Measurements from ENCODE around the gene FYN.
A peak's percentile ranks its signal among the peaks of the same experiment; 100 is the strongest.
"Not testable (repeated sequence)": the region's sequence is repeated elsewhere in the genome, so short reads cannot be mapped to it uniquely, and the experiment has no call there.

The FYN gene

DNA sequence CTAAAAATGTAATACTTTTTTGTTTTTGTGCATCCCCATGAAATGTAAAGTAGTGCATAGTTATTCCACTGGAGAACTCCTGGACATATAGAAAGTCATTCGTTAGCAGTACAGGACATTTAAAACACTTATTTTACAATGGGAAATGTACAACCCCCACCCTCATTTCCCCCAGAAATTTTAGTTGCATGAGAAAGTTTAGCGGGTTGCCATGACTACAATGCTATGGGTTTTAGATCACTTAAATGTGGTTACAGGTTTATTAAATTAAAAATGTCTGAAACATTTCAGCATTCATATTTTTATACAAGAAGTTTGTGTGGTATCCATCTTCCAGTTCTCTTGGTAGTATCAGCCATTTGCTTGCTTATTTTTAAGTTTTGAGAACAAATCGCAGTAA is 212.7 kb downstream of the FYN start:
- no peak for DNase-seq (ENCODE audit: low read depth in 2 of 2)

DNA sequence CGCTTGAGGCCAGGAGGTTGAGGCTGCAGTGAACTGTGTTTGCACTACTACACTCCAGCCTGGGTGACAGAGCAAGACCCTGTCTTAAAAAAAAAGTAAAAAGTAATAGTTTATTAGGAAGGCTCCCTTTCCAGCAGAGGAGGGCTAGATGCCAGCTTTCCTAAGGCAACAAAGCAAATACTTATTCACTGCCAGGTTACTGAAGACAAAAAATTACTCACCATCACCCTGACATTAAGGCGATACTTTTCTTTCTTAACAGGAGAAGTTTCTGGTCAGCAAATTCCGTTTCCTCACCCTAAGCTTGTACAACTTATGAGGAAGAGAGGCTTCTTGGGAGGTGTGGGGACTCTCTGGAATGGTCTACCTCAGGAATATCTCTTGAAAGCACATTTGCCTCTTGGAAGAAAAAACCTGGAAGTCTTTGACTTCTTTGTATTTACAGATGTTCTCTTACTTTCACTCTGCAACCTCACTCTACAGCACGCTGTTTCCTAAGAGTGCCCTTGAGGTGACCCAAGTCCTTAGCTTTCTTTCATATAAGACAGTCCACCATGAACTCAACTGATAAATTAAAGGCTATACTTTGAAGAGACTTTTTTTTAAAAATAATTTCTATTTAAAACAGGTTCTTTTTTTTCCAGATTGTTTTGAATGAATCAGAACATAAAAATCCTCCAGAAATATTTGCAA is 214.6 kb downstream of the FYN start:
- DNase-seq (ENCODE audit: low read depth in 2 of 2): no peak

DNA sequence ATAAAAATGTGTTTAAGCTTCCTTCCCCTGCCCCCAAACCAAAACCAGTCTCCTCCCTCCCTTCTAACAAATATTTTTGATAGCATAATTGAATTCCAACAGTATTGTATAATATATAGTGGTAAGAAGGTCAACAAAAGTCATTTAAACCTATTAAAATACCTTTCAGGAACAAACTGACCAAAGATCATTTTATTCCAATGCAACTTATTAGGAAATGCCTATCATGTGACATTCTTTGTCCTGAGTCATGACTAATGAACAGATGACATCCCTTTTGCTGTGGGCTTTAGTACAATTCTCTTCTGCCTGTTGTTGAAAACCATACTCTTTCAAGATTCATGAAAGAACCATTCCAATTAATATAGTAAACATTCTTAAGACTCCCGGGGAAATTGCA is 216.1 kb downstream of the FYN start:
- DNase-seq (ENCODE audit: low read depth in 2 of 2): peak in 1 of 2 experiments; percentile 42

DNA sequence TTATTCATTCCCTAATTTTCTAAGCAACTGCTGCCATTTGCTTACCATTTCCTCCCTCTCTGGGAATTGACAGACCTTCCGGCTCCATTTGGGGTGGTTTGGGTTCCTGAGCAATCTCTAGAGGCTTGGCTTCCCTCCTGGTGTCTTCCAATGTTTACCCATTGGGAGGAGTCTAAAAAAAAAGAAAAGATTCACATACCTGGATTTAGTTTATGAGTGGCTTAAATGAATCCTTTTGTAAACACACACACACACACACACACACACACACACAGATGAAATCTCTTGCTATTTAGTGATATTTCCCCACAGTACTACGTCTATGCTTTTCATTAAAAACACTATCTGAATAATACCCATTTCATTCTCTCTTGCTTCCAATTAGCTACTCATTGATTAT is 219.3 kb downstream of the FYN start:
- no peak for DNase-seq (ENCODE audit: low read depth in 2 of 2)

DNA sequence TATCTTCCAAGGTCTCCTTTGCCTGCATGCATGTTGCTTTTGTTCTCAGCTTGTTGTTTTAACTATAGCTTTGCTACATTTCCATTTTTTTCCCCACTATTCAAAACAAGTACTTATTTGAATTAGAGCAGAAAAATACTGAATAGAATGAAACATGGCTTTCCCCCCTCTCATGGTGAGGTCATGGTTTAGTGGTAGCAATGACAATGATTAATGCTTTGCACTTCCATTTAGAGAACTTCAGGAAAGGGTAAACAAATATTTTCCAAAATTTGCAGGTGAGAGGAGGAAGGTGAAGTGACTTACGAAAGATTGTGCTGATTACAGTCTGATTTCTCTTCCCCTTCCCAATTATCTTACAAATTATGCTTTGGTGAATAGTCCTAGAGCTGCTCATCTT is 219.8 kb downstream of the FYN start:
- no peak for DNase-seq (ENCODE audit: low read depth in 2 of 2)

DNA sequence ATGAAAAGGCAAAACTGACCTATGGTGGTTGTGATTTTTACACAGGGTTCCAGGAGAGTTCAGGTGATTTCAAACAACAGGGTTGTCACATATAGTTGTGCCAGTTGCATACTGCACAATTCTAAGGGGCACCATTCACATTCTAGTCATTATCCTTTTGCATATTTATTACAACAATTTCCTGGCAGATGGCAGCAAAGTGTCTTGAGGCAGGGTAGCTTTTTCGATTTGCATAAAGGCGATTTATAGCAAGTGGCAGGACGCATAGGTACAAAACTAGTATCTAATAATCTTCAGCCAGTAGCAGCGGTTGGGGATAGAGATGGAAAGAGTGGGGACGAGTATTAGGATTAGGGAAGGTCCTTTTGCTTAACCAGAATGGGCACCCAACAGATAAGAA is 221.1 kb downstream of the FYN start:
- DNase-seq (ENCODE audit: low read depth in 2 of 2): no peak

DNA sequence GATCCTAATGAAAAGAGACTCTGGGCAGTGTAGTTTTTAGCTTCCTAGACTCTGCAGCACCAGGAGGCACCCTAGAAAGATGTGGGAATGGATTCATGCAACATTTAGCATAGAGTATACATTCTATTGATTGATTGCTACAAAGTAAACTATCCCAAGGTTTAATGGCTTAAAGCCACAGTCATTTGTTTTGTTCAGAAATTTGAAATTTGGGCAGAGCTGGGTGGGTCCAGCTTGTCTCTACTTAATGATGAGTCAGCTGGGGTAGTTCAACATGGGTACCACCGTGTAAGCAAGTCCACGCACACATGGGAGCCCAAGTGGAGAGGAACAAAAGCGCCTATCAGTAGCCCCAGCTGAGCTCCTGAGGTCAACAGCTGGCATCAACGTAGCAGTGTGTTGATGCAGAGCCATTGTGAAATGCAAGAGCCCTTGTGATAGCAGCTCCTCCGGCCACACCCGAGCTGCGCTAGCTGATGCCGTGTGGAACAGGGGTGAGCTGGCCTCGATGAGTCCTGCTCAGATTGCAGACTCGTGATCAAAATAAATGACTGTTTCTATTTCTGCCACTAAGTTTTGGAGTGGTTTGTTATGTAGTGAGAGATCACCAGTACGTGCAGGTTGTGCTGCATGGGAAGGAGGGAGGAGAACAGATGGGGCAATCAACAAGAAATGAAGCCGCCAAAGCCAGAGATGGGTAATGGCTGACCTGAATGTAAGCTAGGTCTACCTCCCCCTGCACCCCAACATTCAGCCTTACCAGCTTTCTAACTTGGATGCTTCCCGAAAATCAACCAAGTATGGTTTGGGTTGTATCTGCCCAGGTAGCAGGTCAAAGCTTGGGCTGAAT is 221.8 kb downstream of the FYN start:
- no peak for DNase-seq (ENCODE audit: low read depth in 2 of 2)

DNA sequence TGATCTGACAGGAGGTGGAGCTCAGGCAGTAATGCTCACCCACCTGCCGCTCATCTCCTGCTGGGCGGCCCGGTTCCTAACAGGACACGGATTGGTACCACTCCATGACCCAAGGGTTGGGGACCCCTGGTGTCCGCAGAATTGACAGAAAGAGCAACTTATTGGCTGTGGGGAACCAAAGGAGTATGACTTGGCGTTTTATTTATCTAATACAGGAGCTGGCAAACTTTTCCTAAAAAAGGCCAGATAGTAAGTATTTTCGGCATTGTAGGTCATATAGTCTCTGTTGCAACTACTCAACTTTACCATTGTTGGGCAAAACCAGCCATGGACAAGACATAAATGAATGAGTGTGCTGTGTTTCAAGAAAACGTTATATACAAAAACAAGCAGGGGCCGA is 223.2 kb downstream of the FYN start:
- no peak for DNase-seq (ENCODE audit: low read depth in 2 of 2)

DNA sequence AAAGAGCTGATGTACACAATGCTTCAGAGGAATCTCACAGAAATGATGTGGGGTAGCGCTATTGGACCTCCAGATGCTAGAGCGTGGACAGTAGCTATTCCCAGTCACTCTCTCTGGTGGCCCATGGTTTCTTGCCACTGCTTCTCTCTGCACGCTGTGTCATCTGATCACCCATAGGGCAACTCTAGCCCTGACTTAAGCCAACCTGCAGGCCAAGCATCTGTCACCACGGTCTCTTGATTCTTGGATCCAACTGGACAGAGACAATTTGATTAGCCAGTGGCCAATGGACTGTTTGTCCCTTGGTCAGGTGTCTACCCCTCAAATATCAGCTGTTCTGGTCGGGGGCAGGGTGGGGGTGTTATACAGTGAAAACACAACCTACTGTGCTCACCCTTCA is 225.2 kb downstream of the FYN start:
- no peak for DNase-seq (ENCODE audit: low read depth in 2 of 2)

DNA sequence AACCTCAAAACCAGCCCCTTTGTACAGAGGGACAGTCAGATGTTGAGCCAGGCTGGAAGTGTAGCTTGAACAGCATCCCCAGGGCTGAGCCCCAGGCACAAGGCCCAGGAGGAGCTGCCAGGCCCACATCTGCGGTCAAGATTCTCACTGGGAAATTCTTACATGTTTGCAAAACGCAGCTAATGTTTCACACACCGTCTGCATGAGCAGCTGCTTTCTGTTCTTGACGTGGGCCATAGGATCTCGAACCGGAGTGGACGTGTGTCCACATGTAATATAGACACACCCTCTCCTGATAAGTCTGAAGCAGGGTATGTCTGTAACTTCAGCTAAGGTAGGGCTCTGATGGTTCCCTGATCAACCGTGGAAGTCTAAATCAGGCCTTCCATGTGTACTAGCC is 226.3 kb downstream of the FYN start:
- DNase-seq (ENCODE audit: low read depth in 2 of 2): peak in 1 of 2 experiments; percentile 52

DNA sequence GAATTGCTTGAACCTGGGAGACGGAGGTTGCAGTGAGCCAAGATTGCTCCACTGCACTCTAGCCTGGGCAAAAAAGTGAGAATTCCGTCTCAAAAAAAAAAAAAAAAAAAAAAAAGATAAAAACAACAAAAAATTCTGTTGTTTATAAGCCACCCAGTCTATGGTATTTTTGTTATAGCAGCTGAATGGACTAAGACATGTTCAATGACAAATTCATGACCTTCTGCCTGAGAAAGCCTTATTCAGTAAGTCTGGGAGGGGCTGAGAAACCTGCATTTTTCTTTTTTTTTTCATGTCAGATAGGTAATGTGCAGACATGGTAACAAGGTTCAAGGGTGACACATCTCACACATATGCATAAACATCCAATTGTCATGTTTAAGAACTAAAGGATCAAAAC is 227.2 kb downstream of the FYN start:
- no peak for DNase-seq (ENCODE audit: low read depth in 2 of 2)

DNA sequence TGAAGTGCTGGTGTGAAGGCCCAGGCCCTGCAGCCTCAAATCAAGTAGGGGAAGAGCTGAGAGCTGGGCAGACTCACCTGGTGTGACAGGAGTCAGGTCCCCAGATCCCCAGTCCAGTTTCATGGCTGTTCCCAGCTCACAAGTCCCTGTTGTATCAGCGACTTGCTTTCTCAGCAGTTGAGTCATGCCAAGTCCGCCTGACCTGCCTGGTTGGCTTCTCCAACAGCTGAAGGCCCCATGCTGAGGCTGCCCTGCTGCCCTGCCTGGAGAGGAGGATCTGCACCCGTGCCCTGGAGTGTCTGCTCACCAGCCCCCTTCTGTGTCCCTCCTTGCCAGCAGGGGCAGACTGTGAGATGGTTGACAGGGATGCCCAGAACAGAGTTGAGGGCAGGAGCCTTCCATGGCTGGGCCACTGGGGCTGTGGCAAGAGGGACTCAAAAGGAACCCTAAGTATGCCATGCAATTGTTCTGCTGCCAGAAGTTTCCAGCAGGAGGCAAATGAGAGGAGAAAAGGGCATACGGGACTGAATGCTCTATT is 228.3 kb downstream of the FYN start:
- DNase-seq (ENCODE audit: low read depth in 2 of 2): no peak

DNA sequence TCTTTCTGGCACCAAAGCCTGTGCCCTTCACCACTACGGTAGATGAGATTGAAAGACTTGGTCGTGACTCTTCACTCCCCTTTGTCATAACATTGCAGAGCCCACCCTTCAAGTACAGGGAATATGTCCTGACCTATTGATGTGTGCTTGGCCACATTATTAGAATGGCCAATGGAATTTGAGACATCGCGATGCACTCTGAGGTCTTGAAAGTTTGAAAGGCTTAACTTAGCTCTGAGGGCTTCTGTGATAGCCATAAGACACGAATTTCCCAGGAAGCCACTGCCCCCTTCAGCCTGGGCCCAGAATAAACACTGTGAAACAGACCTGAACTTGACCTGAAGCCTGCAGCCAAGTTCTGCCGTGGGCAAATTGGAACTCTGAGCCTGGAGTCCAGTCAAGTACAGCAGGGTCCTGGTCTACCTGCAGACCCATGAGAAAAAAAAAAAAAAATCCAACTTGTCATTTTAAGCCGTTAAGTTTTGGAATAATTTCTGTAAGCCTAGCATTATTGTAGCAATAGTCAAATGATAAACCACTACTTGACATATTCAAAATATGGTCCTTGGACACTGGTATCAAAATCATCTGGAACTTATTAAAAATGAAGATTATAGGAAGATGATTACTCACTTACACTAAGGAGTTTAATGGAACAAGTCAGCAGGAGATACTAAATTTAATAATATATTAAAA is 230.6 kb downstream of the FYN start:
- no peak for DNase-seq (ENCODE audit: low read depth in 2 of 2)

DNA sequence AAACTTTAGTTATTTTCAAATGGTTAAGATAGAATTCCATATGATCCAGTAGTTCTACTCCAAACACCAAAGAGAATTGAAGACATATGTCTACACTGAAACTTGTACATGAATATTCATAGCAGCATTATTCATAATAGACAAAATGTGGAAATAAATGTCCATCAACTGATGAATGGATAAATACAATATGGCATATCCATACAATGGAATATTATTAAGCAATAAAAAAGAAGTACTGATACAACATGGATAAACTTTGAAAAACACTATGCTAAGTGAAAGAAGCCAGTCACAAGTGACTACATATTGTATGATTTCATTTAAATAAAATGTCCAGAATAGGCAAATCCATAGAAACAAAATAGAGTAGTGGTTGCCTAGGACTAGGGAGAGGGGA is 234.0 kb downstream of the FYN start:
- DNase-seq (ENCODE audit: low read depth in 2 of 2): no peak

DNA sequence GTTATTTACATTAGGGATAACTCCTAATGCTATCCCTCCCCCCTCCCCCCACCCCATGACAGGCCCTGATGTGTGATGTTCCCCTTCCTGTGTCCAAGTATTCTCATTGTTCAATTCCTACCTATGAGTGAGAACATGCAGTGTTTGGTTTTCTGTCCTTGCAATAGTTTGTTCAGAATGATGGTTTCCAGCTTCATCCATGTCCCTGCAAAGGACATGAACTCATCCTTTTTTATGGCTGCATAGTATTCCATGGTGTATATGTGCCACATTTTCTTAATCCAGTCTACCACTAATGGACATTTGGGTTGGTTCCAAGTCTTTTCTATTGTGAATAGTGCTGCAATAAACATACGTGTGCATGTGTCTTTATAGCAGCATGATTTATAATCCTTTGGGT is 238.3 kb downstream of the FYN start:
- not testable (repeated sequence) for DNase-seq (ENCODE audit: low read depth in 2 of 2)

DNA sequence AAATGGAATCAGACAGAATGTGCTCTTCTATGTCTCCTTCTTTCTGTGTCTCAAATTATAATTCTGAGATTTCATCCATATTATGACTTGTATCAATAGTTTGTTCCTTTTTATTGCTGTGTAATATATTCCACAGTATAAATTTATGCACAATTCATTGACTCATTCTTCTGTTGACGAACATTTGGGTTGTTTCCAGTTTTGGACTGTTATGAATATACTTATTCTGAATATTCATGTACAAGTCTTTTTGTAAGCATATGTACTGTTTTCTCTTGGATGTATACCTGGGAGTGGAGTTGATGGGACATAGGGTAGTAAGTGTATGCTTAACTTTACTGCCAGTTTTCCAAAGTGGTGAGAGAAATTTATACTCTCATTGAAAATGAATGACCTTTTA is 239.4 kb downstream of the FYN start:
- DNase-seq (ENCODE audit: low read depth in 2 of 2): no peak

DNA sequence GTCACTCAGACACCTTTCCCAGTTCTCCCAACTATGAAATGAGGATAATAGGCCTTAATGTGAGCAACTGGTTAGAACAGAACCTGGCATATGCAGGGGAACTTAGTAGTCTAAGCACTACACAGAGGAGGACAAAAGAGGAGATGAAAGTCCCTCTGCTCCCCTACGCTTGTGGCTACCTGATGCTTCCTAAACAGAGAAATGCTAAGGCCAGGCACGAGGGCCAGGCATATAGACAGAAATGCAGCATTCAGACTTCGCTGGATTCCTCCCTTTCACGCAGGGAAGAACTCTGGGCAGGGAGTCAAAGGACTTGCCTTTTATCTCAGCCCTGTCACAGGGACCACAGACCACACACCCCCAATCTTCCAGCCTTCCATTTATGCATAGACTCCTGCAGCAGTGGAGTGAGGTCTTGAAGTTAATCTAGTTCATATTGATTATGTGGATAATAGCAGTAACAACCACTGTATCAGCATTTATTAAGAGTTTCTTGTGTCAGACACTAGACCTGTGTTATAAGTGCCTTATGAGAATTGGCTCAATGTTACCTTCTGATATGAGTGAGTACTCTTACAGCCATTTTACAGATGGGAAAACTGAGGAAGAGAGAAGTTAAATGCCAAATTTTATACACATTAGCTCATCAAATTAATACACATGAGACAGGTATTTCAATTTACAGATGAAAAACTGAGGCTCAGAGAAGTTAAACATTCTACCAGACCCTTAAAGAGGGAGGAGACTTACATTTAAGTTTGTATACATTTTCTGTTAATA is 240.6 kb downstream of the FYN start:
- no peak for DNase-seq (ENCODE audit: low read depth in 2 of 2)

DNA sequence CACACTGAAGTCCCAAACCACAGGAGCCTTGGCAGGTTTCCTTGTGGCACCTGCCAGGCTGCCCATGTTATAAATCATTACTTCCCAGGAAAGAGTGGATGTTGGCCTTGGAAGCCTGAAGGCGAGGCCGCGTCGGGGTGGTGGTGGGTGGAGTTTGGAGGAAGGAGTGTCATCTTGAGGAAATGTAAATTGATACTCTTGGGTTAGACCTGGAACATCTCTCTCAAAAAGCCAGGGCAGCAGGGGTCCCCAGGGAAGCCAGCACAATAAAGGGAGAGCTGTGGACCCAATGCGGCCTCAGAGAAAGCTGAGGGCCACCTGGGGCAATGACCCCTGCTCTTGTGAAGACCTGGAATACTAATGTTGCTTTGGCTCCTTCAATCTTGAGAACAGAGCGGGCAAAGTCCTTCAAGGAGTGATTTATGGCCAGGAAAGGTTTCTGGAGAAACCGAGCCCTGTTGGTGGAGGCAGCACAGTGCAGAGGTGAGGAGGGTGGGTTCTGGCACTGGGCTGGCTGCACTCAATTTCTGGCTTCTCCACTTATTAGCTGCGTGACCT is 241.3 kb downstream of the FYN start:
- DNase-seq (ENCODE audit: low read depth in 2 of 2): no peak

DNA sequence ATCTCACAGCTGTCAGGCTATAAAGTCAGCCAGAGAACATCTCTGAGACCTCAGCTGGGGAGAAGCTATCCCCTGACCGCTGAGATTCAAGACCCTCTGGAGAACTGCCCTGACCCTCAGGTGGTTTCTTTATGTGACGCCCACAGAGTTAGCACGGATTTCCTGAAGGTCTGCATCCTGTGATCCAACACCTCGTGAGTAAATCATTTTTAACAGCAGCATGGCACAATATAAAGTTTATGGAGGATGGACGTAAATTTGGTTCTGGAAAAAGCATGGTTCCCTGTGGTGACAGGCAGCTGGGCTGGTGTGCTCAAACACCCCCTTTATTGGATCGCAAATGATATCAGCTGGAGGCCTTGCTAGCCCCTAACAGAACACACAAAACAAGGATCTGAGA is 242.2 kb downstream of the FYN start:
- DNase-seq (ENCODE audit: low read depth in 2 of 2): no peak

DNA sequence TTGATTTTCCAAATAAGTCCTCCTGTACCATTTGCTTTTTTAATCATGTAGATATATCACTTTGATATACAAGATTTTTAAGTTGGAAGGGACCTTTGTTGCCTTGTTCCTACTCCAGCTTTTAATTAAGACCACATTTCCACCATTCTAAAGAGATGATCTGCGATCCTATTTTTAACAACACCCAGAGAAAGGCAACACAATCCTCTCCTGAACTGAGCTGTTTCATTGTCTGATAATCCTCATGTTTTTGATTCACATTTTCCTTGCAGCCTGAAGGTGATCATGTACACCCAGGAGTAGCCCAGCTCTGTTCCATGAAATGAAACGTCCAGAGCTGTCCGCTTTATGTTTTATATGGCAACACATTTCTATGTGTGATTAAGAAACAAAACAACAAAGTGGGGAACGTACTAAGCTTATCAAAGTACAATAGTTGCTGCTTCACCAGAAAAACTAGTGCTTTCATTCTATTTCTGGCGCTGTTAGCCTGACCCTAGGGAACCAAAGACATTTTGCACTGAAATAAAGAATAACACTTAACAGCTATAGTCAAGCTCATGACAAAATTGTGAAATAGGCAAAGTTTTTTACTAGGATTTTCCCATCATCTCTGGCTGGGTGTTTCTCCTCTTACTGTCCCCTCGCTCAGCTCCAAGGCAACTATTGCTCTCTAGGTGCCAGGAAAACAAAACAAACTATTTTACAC is 245.0 kb downstream of the FYN start:
- DNase-seq (ENCODE audit: low read depth in 2 of 2): peak in 1 of 2 experiments; percentile 66

DNA sequence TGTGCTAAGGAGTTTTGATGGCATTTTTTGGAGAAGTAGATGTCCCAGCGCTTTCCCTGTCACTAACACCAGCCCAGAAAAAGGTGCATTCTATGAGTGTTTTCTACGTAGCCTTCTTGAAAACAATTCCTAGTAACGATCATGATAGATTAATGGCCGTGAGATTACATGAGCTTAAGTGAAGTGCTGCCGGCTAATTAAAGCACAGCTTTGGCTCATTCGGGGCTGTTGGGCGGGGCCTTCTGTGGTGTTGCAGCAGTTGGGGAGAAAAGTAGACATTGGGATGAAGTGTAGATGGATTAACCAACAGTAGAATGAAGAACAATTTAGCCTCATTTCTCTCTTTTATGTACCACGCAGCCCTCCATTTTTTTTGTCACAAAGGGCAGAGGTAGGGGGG is 246.8 kb downstream of the FYN start:
- DNase-seq (ENCODE audit: low read depth in 2 of 2): no peak
